Endothelial cell of umbilical vein (primary cell): ENCODE results near the gene MPZL3. TPM values are rescaled to one million over a fixed set of nuclear protein-coding genes. Genes with fewer than 3 reads are reported as not detected.

ENCODE experiments used
- BruUV-seq: library from RNA; stranded (reverse); fragments of 400-500 nt; replicated peaks from 2 replicates; lab custom pipeline; 2021; lab: Mats Ljungman, UMichigan
- CTCF ChIA-PET: fragments of 300-600, 350-600 bp; sonication (Branson Sonifier 250); formaldehyde crosslinking; loops from one replicate; lab custom pipeline; 2021; ENCODE audit warnings: antibody characterized with exemption, inconsistent platforms; lab: Charles Lee
- POLR2A ChIA-PET: fragments of 300-600, 350-600 bp; sonication (Branson Sonifier 250); formaldehyde crosslinking; loops from one replicate; lab custom pipeline; 2021; ENCODE audit warnings: antibody characterized with exemption, inconsistent platforms; lab: Charles Lee
- DNase-seq: peaks from one replicate; pipeline ENCODE4 v3.0.0-alpha.2; 2011; ENCODE audit warnings: low read depth, low spot score
- FAIRE-seq: peaks from 2 replicates; lab custom pipeline; 2011; peaks lifted over from hg19 to GRCh38; lab: Jason Lieb, UNC
- H2AFZ ChIP-seq: 2 replicates; pipeline ENCODE4 v1.6.0; 2012; ENCODE audit warnings: low read depth, low read length, control low read depth, inconsistent platforms
- H3K27ac ChIP-seq: 2 replicates; pipeline ENCODE4 v1.5.1; 2011; ENCODE audit warnings: low read depth, mild to moderate bottlenecking, control low read depth, low read length, moderate library complexity; ENCODE audit not compliant: insufficient read depth
- H3K27me3 ChIP-seq, 2 experiments: 2 replicates each; pipeline versions ENCODE4 v1.6.0 to v1.6.1; 2011; ENCODE audit warnings: low read length in 2 of 2, mixed read lengths in 1 of 2; ENCODE audit not compliant: control insufficient read depth in 2 of 2, insufficient read depth in 2 of 2
- H3K36me3 ChIP-seq, 2 experiments: 2 replicates in 1 of 2; 3 replicates in 1 of 2; pipeline ENCODE4 v1.5.1; 2011; ENCODE audit warnings: low read length in 2 of 2, mild to moderate bottlenecking in 1 of 2, moderate library complexity in 1 of 2; ENCODE audit not compliant: control insufficient read depth in 2 of 2, insufficient read depth in 2 of 2; ENCODE audit errors: extremely low read depth in 1 of 2
- H3K4me1 ChIP-seq: 3 replicates; pipeline ENCODE4 v1.5.1; 2011; ENCODE audit warnings: mild to moderate bottlenecking, low read length; ENCODE audit not compliant: control insufficient read depth, insufficient read depth; ENCODE audit errors: extremely low read depth
- H3K4me2 ChIP-seq: 2 replicates; pipeline ENCODE4 v1.6.1; 2011; ENCODE audit warnings: low read length, control low read depth, mixed read lengths; ENCODE audit not compliant: insufficient read depth
- H3K4me3 ChIP-seq, 3 experiments: fragments of 200-600 bp in 1 of 3; sonication (generic), shearing (Covaris generic) in 1 of 3; replicated peaks in 1 of 3; 2 replicates each; pipeline ENCODE4 v1.5.1; 2011 to 2016; ENCODE audit warnings: control low read depth in 3 of 3, low read length in 3 of 3, mild to moderate bottlenecking in 2 of 3, inconsistent platforms in 1 of 3, low read depth in 1 of 3, moderate library complexity in 1 of 3; ENCODE audit not compliant: insufficient read depth in 1 of 3
- H3K79me2 ChIP-seq: 2 replicates; pipeline ENCODE4 v1.6.0; 2012; ENCODE audit warnings: low read length, inconsistent platforms; ENCODE audit not compliant: control insufficient read depth, insufficient read depth
- H3K9ac ChIP-seq: replicated peaks from 2 replicates; pipeline ENCODE3; 2011; ENCODE audit warnings: low read length, control low read depth; ENCODE audit not compliant: insufficient read depth; ENCODE audit errors: extremely low read depth
- H3K9me1 ChIP-seq: replicated peaks from 3 replicates; pipeline ENCODE4 v1.6.0; 2011; ENCODE audit warnings: mild to moderate bottlenecking, low read length; ENCODE audit not compliant: control insufficient read depth, insufficient read depth; ENCODE audit errors: extremely low read depth
- H3K9me3 ChIP-seq: replicated peaks from 2 replicates; pipeline ENCODE4 v1.5.1; 2012; ENCODE audit warnings: low read length, inconsistent platforms; ENCODE audit not compliant: control insufficient read depth, insufficient read depth
- H4K20me1 ChIP-seq: replicated peaks from 2 replicates; pipeline ENCODE3; 2011; ENCODE audit warnings: mild to moderate bottlenecking, low read length; ENCODE audit not compliant: control insufficient read depth, insufficient read depth; ENCODE audit errors: extremely low read depth
- CTCF ChIP-seq, 2 donors: IDR thresholded peaks; 1 replicate in 1 of 2; 2 replicates in 1 of 2; pipeline ENCODE4 v1.5.1; 2011; ENCODE audit warnings: low read length in 2 of 2, mild to moderate bottlenecking in 2 of 2, moderate library complexity in 2 of 2, control low read depth in 1 of 2, inconsistent platforms in 1 of 2, low read depth in 1 of 2; ENCODE audit not compliant: insufficient read depth in 1 of 2; ENCODE audit errors: extremely low read depth in 1 of 2
- EZH2 ChIP-seq: IDR thresholded peaks from 2 replicates; pipeline ENCODE4 v1.6.1; 2012; ENCODE audit warnings: borderline replicate concordance, low read depth, mild to moderate bottlenecking, moderate library complexity, low read length, inconsistent platforms; ENCODE audit not compliant: severe bottlenecking
- FOS ChIP-seq: IDR thresholded peaks from 2 replicates; pipeline ENCODE4 v1.6.1; 2011; ENCODE audit warnings: mild to moderate bottlenecking, low read length, moderate library complexity, borderline replicate concordance; ENCODE audit not compliant: insufficient read depth
- GATA2 ChIP-seq: IDR thresholded peaks from 2 replicates; pipeline ENCODE4 v1.7.0; 2011; ENCODE audit warnings: low read depth, mild to moderate bottlenecking, moderate library complexity, mixed read lengths, low read length; ENCODE audit not compliant: insufficient read length, insufficient read depth
- JUN ChIP-seq: IDR thresholded peaks from 2 replicates; pipeline ENCODE4 v1.6.1; 2011; ENCODE audit warnings: borderline replicate concordance, low read depth; ENCODE audit not compliant: insufficient read length, insufficient read depth
- MAX ChIP-seq: IDR thresholded peaks from 2 replicates; pipeline ENCODE4 v1.6.1; 2011; ENCODE audit not compliant: insufficient read depth, insufficient read length
- MYC ChIP-seq: IDR thresholded peaks from one replicate; pipeline ENCODE4 v1.6.1; 2011; ENCODE audit warnings: mild to moderate bottlenecking, low read depth, low read length
- POLR2A ChIP-seq: IDR thresholded peaks from 2 replicates; pipeline ENCODE4 v1.6.1; 2012; ENCODE audit warnings: low read depth, mild to moderate bottlenecking, control low read depth, low read length
- dilution Hi-C: fragments of 300-500 bp; cut with MboI; formaldehyde crosslinking; loops from one replicate; pipeline ENCODE4 v1.15.0; 2019; ENCODE audit warnings: low sequenced_read_pairs; ENCODE audit not compliant: extremely low pct_ligation_motif_present
- intact Hi-C: fragments of 100-400 bp; cut with micrococcal nuclease; formaldehyde crosslinking; loops from one replicate; pipeline ENCODE4 v1.10.0; 2022
- polyA plus RNA-seq, 4 experiments: library from polyadenylated mRNA; depleted of rRNA in 3 of 4; stranded (reverse) in 3 of 4; unstranded in 1 of 4; fragments of >200 nt; gene quantifications; 2 replicates each; pipeline versions ENCODE4 v1.2.1 to v1.2.3, GENCODE V29; 2011 to 2012; ENCODE audit warnings: missing spikeins in 1 of 4
- total RNA-seq: library from RNA; stranded (reverse); gene quantifications from 2 replicates; pipeline ENCODE4 v1.2.3, GENCODE V29; 2021

Gene MPZL3
- total and polyA plus RNA-seq, 2 donors (not counting 3 experiments of a cell fraction or from before 2014, with no cell fraction given), result 2.5 to 7.1 TPM

- BruUV-seq, result no TSS peak
- Histone ChIP-seq H3K9me1 (no peaks in the 10 kb centered on the region), H3K4me1 (peaks cover 27% of the 10 kb centered on the region), H3K79me2 (no peaks in the 10 kb centered on the region), H3K4me2 (peak overlapping the region; percentile 40), H3K9ac (no peak overlapping the region), H3K27ac (peak overlapping the region; percentile 34), H3K27me3 (no peaks in the 10 kb centered on the region), H3K36me3 (peaks cover 0 to 1% of the 10 kb centered on the region in 2 experiments), H2AFZ (peak overlapping the region; percentile 49), H4K20me1 (no peaks in the 10 kb centered on the region), H3K9me3 (no peaks in the 10 kb centered on the region), H3K4me3 (no peak overlapping the region)
- TF ChIP-seq JUN (no peak), CTCF (IDR thresholded peaks at IDR 0.05; ENCODE audit: extremely low read depth in 1 of 2, insufficient read depth in 1 of 2, low read depth in 1 of 2, low read length in 2 of 2) (no peak), EZH2 (no peak), MAX (no peak), POLR2A (no peak), MYC (no peak), FOS (peak; percentile 27), GATA2 (peak; percentile 13)
- DNase-seq (peak; percentile 56), FAIRE-seq (peak; percentile 68)
- intact Hi-C loops, result loop anchor here (1.0 to 2.0 kb wide), 5 partner anchors 12 to 62 kb away; partner anchors contain the start of gene MPZL3
- dilution Hi-C loops, result no loop called here
- POLR2A ChIA-PET, result no interaction called here
- CTCF ChIA-PET, result interaction anchor here (0.8 to 1.6 kb wide), 8 partner anchors 10 to 66 kb away, joined by 3 to 8 read pairs (median 4); no protein-coding TSS in a partner anchor
Measured at GRCh38 chr11:118229274-118229847, 22.8 kb downstream of the MPZL3 start.
